Esophagus squamous epithelium (tissue), 5 donors: ENCODE results near the gene DNAH3. TPM values are rescaled to one million over a fixed set of nuclear protein-coding genes. Genes with fewer than 3 reads are reported as not detected.

Experiments
- DNase-seq: peaks from one replicate; lab custom pipeline; 2025; lab: John Stamatoyannopoulos, UW
- H3K27ac ChIP-seq, 4 donors: fragments of 200-600 bp; sonication (generic); one replicate each; pipeline ENCODE4 v1.5.1; 2016 to 2019; ENCODE audit warnings: mild to moderate bottlenecking in 1 of 4
- H3K27me3 ChIP-seq, 4 donors: fragments of 200-600 bp; sonication (generic); 1 replicate in 3 of 4; 2 replicates in 1 of 4; pipeline versions ENCODE4 v1.5.1 to v1.6.0; 2017 to 2021; ENCODE audit warnings: antibody characterized with exemption in 1 of 4
- H3K36me3 ChIP-seq, 3 donors: fragments of 200-600 bp; sonication (generic); one replicate each; pipeline ENCODE4 v1.5.1; 2016 to 2019
- H3K4me1 ChIP-seq, 3 donors: fragments of 200-600 bp; sonication (generic); one replicate each; pipeline ENCODE4 v1.5.1; 2017 to 2019
- H3K4me3 ChIP-seq, 4 donors: fragments of 200-600 bp; sonication (generic); 1 replicate in 3 of 4; 2 replicates in 1 of 4; pipeline ENCODE4 v1.5.1; 2016 to 2019; ENCODE audit warnings: mild to moderate bottlenecking in 2 of 4, moderate library complexity in 1 of 4
- H3K9me3 ChIP-seq, 3 donors: fragments of 200-600 bp; sonication (generic); one replicate each; pipeline ENCODE4 v1.5.1; 2016 to 2019
- POLR2A ChIP-seq, 4 donors: fragments of 450-650 bp; IDR thresholded peaks; one replicate each; pipeline ENCODE4 v1.6.1; 2017; ENCODE audit warnings: antibody characterized with exemption in 4 of 4, mild to moderate bottlenecking in 4 of 4, moderate library complexity in 3 of 4
- WGBS, 2 donors: methylation state at CpG; one replicate each; pipeline ENCODE4 v1.1.5; 2018; 5-methylcytosine and 5-hydroxymethylcytosine counted together
- intact Hi-C: fragments of 100-400 bp; cut with DNase I; formaldehyde crosslinking; loops from one replicate; pipeline ENCODE4 v1.15.0; 2022
- total RNA-seq, 4 donors: library from RNA; depleted of rRNA; stranded (reverse); fragments of >200 nt; gene quantifications; one replicate each; pipeline ENCODE4 v1.1.0, GENCODE V29; 2016
- TF ChIP-seq, protein P1 (sequence below), 6 experiments: fragments of 450-650 bp in 4 of 6; fragments of 200-600 bp in 2 of 6; sonication (generic) in 2 of 6; IDR thresholded peaks; one replicate each; pipeline ENCODE4 v1.5.1; 2016 to 2019; ENCODE audit warnings: antibody characterized with exemption in 6 of 6, mild to moderate bottlenecking in 4 of 6, moderate library complexity in 4 of 6
- donor health status: DM: yes; HTN: yes; CAD: no.

The DNAH3 gene
- total RNA-seq, 4 donors from 2014 or later, result 0.57 TPM; not detected in 2

DNA sequence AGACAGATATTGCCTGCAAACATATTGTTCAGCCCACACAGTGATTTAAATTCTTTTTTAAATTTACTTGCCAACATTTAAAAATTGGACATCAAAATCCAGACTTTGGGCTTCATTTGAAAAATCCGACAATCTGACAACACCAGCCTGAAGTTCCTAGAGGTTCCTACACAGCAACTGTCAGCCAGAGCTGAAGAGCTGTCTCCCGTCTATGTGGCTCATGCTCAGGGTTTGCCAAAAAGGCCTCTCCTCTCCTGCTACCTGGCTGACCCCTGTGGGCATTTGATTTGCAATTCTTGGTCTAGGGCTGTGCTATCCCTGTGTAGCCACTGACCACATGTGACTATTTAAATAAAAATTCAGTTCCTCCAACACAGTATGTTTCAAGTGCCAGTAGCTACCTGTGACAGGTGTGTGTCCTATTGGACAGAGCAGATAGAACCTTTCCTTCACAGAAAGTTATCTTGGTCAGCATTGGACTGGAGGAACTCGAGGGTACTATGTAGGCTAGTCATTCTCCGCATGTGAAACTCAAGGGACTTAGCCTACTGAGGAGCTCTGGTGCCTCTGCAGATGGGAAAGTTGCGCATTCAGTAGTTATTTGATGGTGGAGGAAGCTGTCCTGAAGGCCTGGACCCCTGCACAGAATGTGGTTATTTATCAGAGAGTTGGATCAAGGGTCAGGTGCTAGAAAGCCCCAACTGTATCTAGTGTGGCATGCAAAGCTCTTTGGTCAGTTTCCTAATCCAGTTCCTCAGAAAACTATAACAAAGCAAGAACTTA is 247.3 kb downstream of the DNAH3 start:
- intact Hi-C loops, result no loop called here
- Histone ChIP-seq H3K9me3 (no peaks in the 10 kb centered on the region), H3K4me3 (no peak overlapping the region), H3K27me3 (no peaks in the 10 kb centered on the region), H3K4me1 (peaks cover 31 to 82% (median 60%) of the 10 kb centered on the region in 3 donors), H3K36me3 (no peaks in the 10 kb centered on the region), H3K27ac (peak overlapping the region; percentile 52 to 99 (median 96))
- WGBS, 2 donors, result 89 to 92% methylated on average over 3 to 4 of the region's 5 CpGs
- DNase-seq, result no peak
- TF ChIP-seq, protein P1, sequence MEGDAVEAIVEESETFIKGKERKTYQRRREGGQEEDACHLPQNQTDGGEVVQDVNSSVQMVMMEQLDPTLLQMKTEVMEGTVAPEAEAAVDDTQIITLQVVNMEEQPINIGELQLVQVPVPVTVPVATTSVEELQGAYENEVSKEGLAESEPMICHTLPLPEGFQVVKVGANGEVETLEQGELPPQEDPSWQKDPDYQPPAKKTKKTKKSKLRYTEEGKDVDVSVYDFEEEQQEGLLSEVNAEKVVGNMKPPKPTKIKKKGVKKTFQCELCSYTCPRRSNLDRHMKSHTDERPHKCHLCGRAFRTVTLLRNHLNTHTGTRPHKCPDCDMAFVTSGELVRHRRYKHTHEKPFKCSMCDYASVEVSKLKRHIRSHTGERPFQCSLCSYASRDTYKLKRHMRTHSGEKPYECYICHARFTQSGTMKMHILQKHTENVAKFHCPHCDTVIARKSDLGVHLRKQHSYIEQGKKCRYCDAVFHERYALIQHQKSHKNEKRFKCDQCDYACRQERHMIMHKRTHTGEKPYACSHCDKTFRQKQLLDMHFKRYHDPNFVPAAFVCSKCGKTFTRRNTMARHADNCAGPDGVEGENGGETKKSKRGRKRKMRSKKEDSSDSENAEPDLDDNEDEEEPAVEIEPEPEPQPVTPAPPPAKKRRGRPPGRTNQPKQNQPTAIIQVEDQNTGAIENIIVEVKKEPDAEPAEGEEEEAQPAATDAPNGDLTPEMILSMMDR (IDR thresholded peaks at IDR 0.05), result no peak
- no peak for TF ChIP-seq POLR2A (IDR thresholded peaks at IDR 0.05)

DNA sequence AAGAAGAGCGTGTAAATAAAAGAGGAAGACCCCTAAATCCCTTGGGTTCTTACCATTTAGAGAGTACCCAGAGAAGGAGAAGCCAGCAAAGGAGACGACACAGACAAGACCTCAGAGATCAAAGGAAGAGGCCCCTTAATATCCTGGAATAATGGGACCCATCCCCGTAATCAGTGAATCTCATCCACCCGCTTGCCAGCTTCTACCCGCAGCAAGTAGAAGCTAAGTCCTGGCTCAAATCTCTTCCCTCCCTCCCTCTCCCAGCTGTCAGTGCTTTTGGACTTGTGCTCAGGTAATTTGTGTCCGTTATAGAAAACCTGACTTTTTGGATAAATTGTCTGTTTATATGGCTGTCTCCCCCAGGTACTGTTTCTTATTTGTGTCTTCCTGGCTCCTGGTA is 248.2 kb downstream of the DNAH3 start:
- Histone ChIP-seq H3K36me3 (no peaks in the 10 kb centered on the region), H3K27me3 (no peaks in the 10 kb centered on the region), H3K4me1 (peaks cover 40 to 88% (median 65%) of the 10 kb centered on the region in 3 donors), H3K27ac (peak overlapping the region; percentile 95 to 99 (median 97)), H3K9me3 (no peaks in the 10 kb centered on the region), H3K4me3 (peak overlapping the region in 1 of 4 donors; percentile 91)
- TF ChIP-seq, protein P1 (IDR thresholded peaks at IDR 0.05), result no peak
- TF ChIP-seq POLR2A (IDR thresholded peaks at IDR 0.05), result no peak
- intact Hi-C loops, result no loop called here
- 88 to 94% methylated on average over 6 of the region's 6 CpGs for WGBS, 2 donors
- DNase-seq, result no peak

DNA sequence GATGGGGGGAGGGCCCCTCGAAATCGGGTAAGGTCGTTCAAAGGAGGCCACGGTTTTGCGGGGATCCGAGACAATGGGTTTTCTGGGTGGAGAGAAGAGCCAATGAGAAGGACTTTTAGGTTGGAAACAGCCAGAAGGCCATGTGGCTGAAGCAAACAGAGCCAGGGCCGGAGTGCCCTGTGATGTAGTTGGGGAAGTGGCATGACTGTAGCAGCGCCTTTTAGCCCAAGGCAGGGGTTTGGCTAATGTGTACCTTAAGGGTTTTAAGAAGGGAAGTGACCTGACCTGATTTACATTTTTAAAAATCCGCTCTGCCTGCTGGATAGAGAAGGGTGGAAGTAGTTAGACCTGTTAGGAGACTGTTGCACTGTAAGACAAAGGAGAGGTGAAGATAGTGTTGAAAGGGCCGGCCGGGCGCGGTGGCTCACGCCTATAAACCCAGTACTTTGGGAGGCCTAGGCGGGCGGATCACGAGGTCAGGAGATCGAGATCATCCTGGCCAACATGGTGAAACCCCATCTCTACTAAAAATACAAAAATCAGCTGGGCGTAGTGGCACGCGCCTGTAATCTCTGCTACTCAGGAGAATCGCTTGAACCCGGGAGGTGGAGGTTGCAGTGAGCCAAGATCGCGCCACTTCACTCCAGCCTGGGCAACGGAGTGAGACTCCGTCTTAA is 249.1 kb downstream of the DNAH3 start:
- intact Hi-C loops, result no loop called here
- TF ChIP-seq, protein P1 (IDR thresholded peaks at IDR 0.05), result no peak
- peak in 2 of 4 donors; percentile 42 to 43 for TF ChIP-seq POLR2A (IDR thresholded peaks at IDR 0.05)

DNA sequence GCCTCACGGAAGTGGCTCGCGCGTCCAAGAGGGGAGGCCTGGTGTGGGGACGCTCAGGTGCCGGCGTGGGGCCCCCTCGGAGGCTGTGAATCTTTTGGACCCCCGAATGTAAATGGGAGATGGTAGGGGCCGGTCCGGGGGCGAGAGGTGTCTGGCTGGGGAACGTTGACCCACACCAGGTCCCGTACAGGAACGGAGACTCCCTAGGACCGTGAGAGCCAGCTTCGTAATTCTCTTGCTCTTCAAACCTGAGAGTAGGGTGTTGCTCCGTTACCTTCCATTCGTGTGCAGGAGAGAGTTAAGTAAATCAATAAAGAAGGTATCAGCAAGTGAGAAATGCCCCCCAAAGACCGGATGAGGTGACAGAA is 249.6 kb downstream of the DNAH3 start:
- TF ChIP-seq, protein P1 (IDR thresholded peaks at IDR 0.05), result no peak
- no peak for TF ChIP-seq POLR2A (IDR thresholded peaks at IDR 0.05)
- H3K27me3 ChIP-seq, result no peaks in the 10 kb centered on the region
- H3K9me3 ChIP-seq, result no peaks in the 10 kb centered on the region
- DNase-seq, result no peak
- intact Hi-C loops, result no loop called here
- 0 to 3% methylated on average over 4 to 6 of the region's 20 CpGs for WGBS, 2 donors
- H3K4me1 ChIP-seq, result peaks cover 39 to 87% (median 59%) of the 10 kb centered on the region in 3 donors
- H3K36me3 ChIP-seq, result peaks cover 0 to 4% (median 0%) of the 10 kb centered on the region in 3 donors
- H3K27ac ChIP-seq, result peak overlapping the region; percentile 95 to 99 (median 97)
- H3K4me3 ChIP-seq, result peak overlapping the region; percentile 73 to 91 (median 78)

More for the DNA sequence above, 249.1 kb downstream of the DNAH3 start:
- WGBS, 2 donors, result 23 to 33% methylated on average over 25 to 27 of the region's 27 CpGs
- H3K36me3 ChIP-seq, result no peaks in the 10 kb centered on the region
- H3K9me3 ChIP-seq, result no peaks in the 10 kb centered on the region
- DNase-seq, result no peak
- peak overlapping the region; percentile 95 to 99 (median 97) for H3K27ac ChIP-seq
- H3K4me3 ChIP-seq, result peak overlapping the region; percentile 73 to 91 (median 78)
- H3K27me3 ChIP-seq, result no peaks in the 10 kb centered on the region
- peaks cover 40 to 88% (median 62%) of the 10 kb centered on the region in 3 donors for H3K4me1 ChIP-seq
